HEK293 (cell line): Measurements from ENCODE around the gene SLAMF8.

Source experiments
- CTCF ChIA-PET: fragments of 350-600 bp; formaldehyde crosslinking; extraction: SDS; loops from one replicate; lab custom pipeline; 2021; ENCODE audit warnings: antibody characterized with exemption; lab: Yijun Ruan, JAX
- POLR2A ChIA-PET: fragments of 300-600 bp; formaldehyde crosslinking; extraction: SDS; loops from one replicate; lab custom pipeline; 2020; ENCODE audit warnings: antibody characterized with exemption, inconsistent platforms; lab: Yijun Ruan, JAX
- H3K27ac ChIP-seq: fragments of 200-500 bp; sonication (Bioruptor generic); 2 replicates; pipeline ENCODE4 v1.5.1; 2014; ENCODE audit warnings: low read depth, low read length, control low read depth, inconsistent platforms; ENCODE audit errors: extremely low read depth
- H3K36me3 ChIP-seq, 2 experiments: fragments of 200-500 bp in 1 of 2; sonication (Bioruptor generic) in 1 of 2; 1 replicate in 1 of 2; 2 replicates in 1 of 2; pipeline ENCODE4 v1.5.1; 2014 to 2017; ENCODE audit warnings: inconsistent platforms in 2 of 2, low read length in 2 of 2; ENCODE audit not compliant: control insufficient read depth in 2 of 2, insufficient read depth in 1 of 2
- H3K4me1 ChIP-seq: fragments of 200-500 bp; sonication (Bioruptor generic); 2 replicates; pipeline ENCODE4 v1.5.1; 2014; ENCODE audit warnings: mild to moderate bottlenecking, low read length, inconsistent platforms; ENCODE audit not compliant: control insufficient read depth, insufficient read depth
- H3K4me3 ChIP-seq: 2 replicates; pipeline ENCODE4 v1.5.1; 2011; ENCODE audit warnings: low read depth, mild to moderate bottlenecking, control low read depth, low read length, moderate library complexity
- H3K9me3 ChIP-seq: fragments of 200-500 bp; sonication (Bioruptor generic); 2 replicates; pipeline ENCODE4 v1.5.1; 2014; ENCODE audit warnings: low read depth, low read length, inconsistent platforms; ENCODE audit not compliant: control insufficient read depth, insufficient read depth
- EGR2 ChIP-seq: fragments of 450-650 bp; formaldehyde crosslinking; IDR thresholded peaks from 2 replicates; pipeline ENCODE4 v1.5.1; 2016; ENCODE audit warnings: low read depth, missing biosample characterization, missing genetic modification characterization
- GLI4 ChIP-seq: fragments of 450-650 bp; formaldehyde crosslinking; IDR thresholded peaks from 2 replicates; pipeline ENCODE4 v1.5.1; 2016; ENCODE audit warnings: missing biosample characterization, missing genetic modification characterization
- KLF1 ChIP-seq: fragments of 450-650 bp; formaldehyde crosslinking; IDR thresholded peaks from 2 replicates; pipeline ENCODE4 v1.5.1; 2016; ENCODE audit warnings: missing biosample characterization, missing genetic modification characterization
- REST ChIP-seq: fragments of 450-650 bp; formaldehyde crosslinking; IDR thresholded peaks from 2 replicates; pipeline ENCODE4 v1.5.1; 2016; ENCODE audit warnings: missing biosample characterization, missing genetic modification characterization
- SP7 ChIP-seq: fragments of 450-650 bp; formaldehyde crosslinking; IDR thresholded peaks from 2 replicates; pipeline ENCODE4 v1.5.1; 2016; ENCODE audit warnings: missing biosample characterization, missing genetic modification characterization
- TRIM28 ChIP-seq: IDR thresholded peaks from 2 replicates; pipeline ENCODE4 v1.6.1; 2011; ENCODE audit warnings: low read length, control low read depth, borderline replicate concordance
- ZBTB10 ChIP-seq: fragments of 450-650 bp; formaldehyde crosslinking; IDR thresholded peaks from 2 replicates; pipeline ENCODE4 v1.5.1; 2016; ENCODE audit warnings: missing biosample characterization, missing genetic modification characterization
- ZNF112 ChIP-seq: fragments of 450-650 bp; formaldehyde crosslinking; IDR thresholded peaks from 2 replicates; pipeline ENCODE4 v1.5.0; 2017; ENCODE audit warnings: missing biosample characterization, missing genetic modification characterization
- ZNF211 ChIP-seq: fragments of 450-650 bp; formaldehyde crosslinking; IDR thresholded peaks from 2 replicates; pipeline ENCODE4 v1.5.1; 2016; ENCODE audit warnings: low read depth, missing biosample characterization, missing genetic modification characterization
- ZNF544 ChIP-seq: fragments of 450-650 bp; formaldehyde crosslinking; IDR thresholded peaks from 2 replicates; pipeline ENCODE4 v1.5.0; 2017; ENCODE audit warnings: missing biosample characterization, missing genetic modification characterization
- ZNF555 ChIP-seq: fragments of 450-650 bp; formaldehyde crosslinking; conservative IDR thresholded peaks from 2 replicates; pipeline ENCODE4 v1.5.1; 2017; ENCODE audit warnings: missing biosample characterization, mild to moderate bottlenecking, missing genetic modification characterization, inconsistent platforms
- ZNF558 ChIP-seq: fragments of 450-650 bp; formaldehyde crosslinking; IDR thresholded peaks from 2 replicates; pipeline ENCODE4 v1.5.1; 2016; ENCODE audit warnings: missing biosample characterization, missing genetic modification characterization
- ZNF560 ChIP-seq: fragments of 450-650 bp; formaldehyde crosslinking; IDR thresholded peaks from 2 replicates; pipeline ENCODE4 v1.5.1; 2017; ENCODE audit warnings: missing biosample characterization, missing genetic modification characterization, borderline replicate concordance
- ZNF600 ChIP-seq: fragments of 450-650 bp; formaldehyde crosslinking; IDR thresholded peaks from 2 replicates; pipeline ENCODE4 v1.5.1; 2016; ENCODE audit warnings: missing biosample characterization, missing genetic modification characterization
- ZNF624 ChIP-seq: fragments of 450-650 bp; formaldehyde crosslinking; IDR thresholded peaks from 2 replicates; pipeline ENCODE4 v1.5.1; 2017; ENCODE audit warnings: missing biosample characterization, missing genetic modification characterization
- TF ChIP-seq, protein P1 (sequence below): fragments of 450-650 bp; formaldehyde crosslinking; IDR thresholded peaks from 2 replicates; pipeline ENCODE4 v1.5.1; 2017; ENCODE audit warnings: missing biosample characterization, missing genetic modification characterization
- TF ChIP-seq, protein P2 (sequence below): fragments of 450-650 bp; formaldehyde crosslinking; IDR thresholded peaks from 2 replicates; pipeline ENCODE4 v1.5.1; 2016; ENCODE audit warnings: missing biosample characterization, missing genetic modification characterization
- TF ChIP-seq, protein P3 (sequence below): fragments of 450-650 bp; formaldehyde crosslinking; IDR thresholded peaks from 2 replicates; pipeline ENCODE4 v1.5.1; 2016; ENCODE audit warnings: missing biosample characterization, missing genetic modification characterization
- TF ChIP-seq, protein P4 (sequence below): fragments of 450-650 bp; formaldehyde crosslinking; IDR thresholded peaks from 2 replicates; pipeline ENCODE4 v1.5.1; 2016; ENCODE audit warnings: missing biosample characterization, missing genetic modification characterization

The SLAMF8 gene

DNA sequence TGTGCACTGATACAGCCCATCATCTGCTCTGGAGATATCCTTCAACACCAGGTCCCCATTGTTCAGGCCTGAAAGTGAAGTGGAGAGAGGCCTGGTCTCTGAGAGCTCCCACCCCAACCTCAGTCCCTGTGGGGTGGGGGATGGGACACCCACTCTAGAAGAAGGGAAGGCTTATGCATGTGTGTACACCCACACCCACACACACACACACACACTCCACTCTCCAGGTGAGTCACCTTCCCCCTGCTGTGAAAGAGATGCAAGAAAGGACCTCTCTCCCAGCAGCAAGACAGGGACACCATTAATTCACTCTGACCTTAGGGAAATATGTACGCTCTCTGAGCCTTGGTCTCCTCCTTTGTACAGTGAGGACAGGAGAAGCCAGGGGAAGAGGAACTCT, 29.9 kb downstream of the SLAMF8 start (continued):
- TF ChIP-seq, protein P1, sequence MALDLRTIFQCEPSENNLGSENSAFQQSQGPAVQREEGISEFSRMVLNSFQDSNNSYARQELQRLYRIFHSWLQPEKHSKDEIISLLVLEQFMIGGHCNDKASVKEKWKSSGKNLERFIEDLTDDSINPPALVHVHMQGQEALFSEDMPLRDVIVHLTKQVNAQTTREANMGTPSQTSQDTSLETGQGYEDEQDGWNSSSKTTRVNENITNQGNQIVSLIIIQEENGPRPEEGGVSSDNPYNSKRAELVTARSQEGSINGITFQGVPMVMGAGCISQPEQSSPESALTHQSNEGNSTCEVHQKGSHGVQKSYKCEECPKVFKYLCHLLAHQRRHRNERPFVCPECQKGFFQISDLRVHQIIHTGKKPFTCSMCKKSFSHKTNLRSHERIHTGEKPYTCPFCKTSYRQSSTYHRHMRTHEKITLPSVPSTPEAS (tag by site-specific recombination) = no peak
- TF ChIP-seq ZNF560 (tag by site-specific recombination) (no peak), ZNF624 (tag by site-specific recombination) (no peak)

DNA sequence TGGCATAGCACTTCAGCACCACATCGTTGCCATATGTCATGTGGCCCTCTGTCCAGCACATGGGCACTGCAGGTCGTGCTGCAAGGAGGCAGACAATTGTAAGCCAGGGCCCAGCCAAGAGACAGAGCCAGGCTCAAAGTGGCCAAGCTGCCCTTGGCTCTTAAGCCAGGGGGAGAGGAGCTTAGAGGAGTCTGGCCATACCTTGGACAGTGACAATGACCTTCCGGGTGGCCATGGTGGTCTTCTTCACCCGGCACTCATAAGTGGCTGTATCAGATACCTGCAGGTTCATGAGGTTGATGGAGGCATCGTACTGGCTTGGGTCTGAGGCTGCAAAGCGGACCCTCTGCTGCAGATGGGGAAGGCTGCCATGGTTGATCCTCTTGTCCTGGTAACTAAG, 31.2 kb downstream of the SLAMF8 start:
- TF ChIP-seq REST (tag by site-specific recombination) = peak; percentile 77
- no peak for TF ChIP-seq ZNF112 (tag by site-specific recombination)
- TF ChIP-seq ZNF211 = no peak
- no peak for TF ChIP-seq TRIM28
- TF ChIP-seq ZNF558 (tag by site-specific recombination) = no peak
- TF ChIP-seq, protein P2, sequence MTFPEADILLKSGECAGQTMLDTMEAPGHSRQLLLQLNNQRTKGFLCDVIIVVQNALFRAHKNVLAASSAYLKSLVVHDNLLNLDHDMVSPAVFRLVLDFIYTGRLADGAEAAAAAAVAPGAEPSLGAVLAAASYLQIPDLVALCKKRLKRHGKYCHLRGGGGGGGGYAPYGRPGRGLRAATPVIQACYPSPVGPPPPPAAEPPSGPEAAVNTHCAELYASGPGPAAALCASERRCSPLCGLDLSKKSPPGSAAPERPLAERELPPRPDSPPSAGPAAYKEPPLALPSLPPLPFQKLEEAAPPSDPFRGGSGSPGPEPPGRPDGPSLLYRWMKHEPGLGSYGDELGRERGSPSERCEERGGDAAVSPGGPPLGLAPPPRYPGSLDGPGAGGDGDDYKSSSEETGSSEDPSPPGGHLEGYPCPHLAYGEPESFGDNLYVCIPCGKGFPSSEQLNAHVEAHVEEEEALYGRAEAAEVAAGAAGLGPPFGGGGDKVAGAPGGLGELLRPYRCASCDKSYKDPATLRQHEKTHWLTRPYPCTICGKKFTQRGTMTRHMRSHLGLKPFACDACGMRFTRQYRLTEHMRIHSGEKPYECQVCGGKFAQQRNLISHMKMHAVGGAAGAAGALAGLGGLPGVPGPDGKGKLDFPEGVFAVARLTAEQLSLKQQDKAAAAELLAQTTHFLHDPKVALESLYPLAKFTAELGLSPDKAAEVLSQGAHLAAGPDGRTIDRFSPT (tag by site-specific recombination) = no peak
- no peak for TF ChIP-seq ZNF544
- H3K4me3 ChIP-seq = no peak overlapping the region
- H3K36me3 ChIP-seq = no peaks in the 10 kb centered on the region
- CTCF ChIA-PET = interaction anchor here (1.0 kb wide), 1 partner anchor 150 kb away, joined by 3 read pairs; no protein-coding TSS in a partner anchor
- no peaks in the 10 kb centered on the region for H3K9me3 ChIP-seq
- 0 out of 2 replicates have a peak, but pooled peaks cover 4% of the 10 kb centered on the region for H3K4me1 ChIP-seq
- POLR2A ChIA-PET = no interaction called here
- H3K27ac ChIP-seq = no peak overlapping the region

DNA sequence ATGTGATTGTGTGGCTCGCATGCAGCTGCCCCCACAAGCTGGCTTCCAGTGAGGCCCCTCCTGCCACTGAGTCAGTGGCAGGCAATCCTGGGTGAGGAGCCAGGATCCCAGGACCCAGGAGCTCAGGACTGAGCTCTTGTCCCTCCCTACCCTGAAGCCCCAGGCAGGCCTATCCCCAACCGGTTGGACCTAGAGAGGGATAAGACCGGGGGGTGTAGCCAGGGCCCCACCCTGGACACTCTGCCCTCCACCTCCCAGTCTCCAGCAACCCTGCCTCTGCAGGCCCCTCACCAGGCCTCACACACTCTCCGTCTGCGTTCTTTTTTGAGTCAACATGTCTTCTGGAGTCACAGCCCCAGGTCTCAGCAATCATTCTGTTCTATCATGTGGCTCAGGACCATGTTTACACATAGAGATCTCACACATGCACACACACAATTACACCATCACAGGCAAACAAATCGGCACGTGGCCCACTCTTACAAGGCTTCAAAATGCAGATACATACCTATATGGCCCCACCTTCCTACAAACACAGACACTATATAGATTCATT, 33.2 kb downstream of the SLAMF8 start:
- CTCF ChIA-PET = interaction anchor here (0.5 to 1.6 kb wide), 2 partner anchors 31 to 648 kb away, joined by 3 to 8 read pairs; no protein-coding TSS in a partner anchor
- H3K9me3 ChIP-seq = no peaks in the 10 kb centered on the region
- no peak overlapping the region for H3K4me3 ChIP-seq
- no peaks in the 10 kb centered on the region for H3K36me3 ChIP-seq
- no peak overlapping the region for H3K27ac ChIP-seq
- H3K4me1 ChIP-seq = no peaks in the 10 kb centered on the region
- POLR2A ChIA-PET = interaction anchor here (1.3 kb wide), 1 partner anchor 65 kb away, joined by 3 read pairs; no protein-coding TSS in a partner anchor
- TF ChIP-seq ZNF600 (tag by site-specific recombination) (no peak), EGR2 (tag by site-specific recombination) (no peak), KLF1 (no peak), SP7 (tag by site-specific recombination) (no peak), ZNF555 (tag by site-specific recombination) (no peak), ZBTB10 (tag by site-specific recombination) (no peak), GLI4 (no peak)
- TF ChIP-seq, protein P3, sequence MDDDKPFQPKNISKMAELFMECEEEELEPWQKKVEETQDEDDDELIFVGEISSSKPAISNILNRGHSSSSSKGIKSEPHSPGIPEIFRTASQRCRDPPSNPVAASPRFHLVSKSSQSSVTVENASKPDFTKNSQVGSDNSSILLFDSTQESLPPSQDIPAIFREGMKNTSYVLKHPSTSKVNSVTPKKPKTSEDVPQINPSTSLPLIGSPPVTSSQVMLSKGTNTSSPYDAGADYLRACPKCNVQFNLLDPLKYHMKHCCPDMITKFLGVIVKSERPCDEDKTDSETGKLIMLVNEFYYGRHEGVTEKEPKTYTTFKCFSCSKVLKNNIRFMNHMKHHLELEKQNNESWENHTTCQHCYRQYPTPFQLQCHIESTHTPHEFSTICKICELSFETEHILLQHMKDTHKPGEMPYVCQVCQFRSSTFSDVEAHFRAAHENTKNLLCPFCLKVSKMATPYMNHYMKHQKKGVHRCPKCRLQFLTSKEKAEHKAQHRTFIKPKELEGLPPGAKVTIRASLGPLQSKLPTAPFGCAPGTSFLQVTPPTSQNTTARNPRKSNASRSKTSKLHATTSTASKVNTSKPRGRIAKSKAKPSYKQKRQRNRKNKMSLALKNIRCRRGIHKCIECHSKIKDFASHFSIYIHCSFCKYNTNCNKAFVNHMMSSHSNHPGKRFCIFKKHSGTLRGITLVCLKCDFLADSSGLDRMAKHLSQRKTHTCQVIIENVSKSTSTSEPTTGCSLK = no peak
- TF ChIP-seq, protein P4, sequence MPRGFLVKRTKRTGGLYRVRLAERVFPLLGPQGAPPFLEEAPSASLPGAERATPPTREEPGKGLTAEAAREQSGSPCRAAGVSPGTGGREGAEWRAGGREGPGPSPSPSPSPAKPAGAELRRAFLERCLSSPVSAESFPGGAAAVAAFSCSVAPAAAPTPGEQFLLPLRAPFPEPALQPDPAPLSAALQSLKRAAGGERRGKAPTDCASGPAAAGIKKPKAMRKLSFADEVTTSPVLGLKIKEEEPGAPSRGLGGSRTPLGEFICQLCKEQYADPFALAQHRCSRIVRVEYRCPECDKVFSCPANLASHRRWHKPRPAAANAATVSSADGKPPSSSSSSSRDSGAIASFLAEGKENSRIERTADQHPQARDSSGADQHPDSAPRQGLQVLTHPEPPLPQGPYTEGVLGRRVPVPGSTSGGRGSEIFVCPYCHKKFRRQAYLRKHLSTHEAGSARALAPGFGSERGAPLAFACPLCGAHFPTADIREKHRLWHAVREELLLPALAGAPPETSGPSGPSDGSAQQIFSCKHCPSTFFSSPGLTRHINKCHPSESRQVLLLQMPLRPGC (tag by site-specific recombination) = no peak
